RKO (cell line): ENCODE measurements around the gene RAB40B.

Experiments
- DNase-seq: peaks from one replicate; pipeline ENCODE4 v3.0.0-alpha.2; 2016; ENCODE audit warnings: low spot score

The RAB40B gene

GRCh38 chr17:82614095-82614631, 84.3 kb downstream of the RAB40B start:
- DNase-seq = no peak

GRCh38 chr17:82613283-82614094, 85.0 kb downstream of the RAB40B start:
- no peak for DNase-seq

GRCh38 chr17:82611140-82612058, 87.1 kb downstream of the RAB40B start:
- no peak for DNase-seq

DNA sequence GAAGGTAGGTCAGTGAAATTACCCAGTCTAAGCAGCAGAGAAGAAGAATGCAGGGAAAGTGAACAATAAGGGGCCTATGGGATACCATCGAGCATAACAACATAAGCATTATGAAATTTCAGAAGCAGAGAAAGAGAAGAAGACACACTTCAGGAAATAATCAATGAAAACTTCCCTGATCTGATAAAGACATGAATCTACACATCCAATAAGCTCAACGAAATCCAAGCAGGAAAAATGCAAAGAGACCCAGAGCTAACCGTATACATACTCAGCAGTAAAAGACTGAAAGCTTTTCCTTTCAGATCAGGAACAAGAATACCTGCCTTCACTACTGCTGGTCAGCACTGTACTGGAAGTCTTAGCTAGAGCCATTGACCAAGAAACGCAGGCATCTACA, 88.8 kb downstream of the RAB40B start:
- no peak for DNase-seq

DNA sequence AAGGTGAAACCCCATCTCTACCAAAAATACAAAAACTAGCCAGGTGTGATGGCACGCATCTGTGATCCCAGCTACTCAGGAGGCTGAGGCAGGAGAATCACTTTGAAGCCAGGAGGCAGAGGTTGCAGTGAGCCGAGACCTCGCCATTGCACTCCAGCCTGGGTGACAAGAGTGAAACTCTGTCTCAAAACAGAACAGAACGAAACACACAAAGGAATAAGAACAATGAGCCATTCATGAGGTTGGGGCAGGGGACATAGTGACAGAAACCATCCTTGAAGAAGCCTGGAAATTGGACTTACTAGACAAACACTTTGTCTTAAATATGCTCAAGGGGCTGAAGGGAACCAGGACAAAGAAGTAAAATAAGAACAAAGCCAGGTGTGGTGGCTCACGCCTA, 89.7 kb downstream of the RAB40B start:
- DNase-seq = no peak

- no peak for DNase-seq
Measured at GRCh38 chr17:82605939-82606600, 92.4 kb downstream of the RAB40B start.
